Ramos (cell line): ENCODE results near the gene CFL1.

Source experiments
- in situ Hi-C: fragments of 300-500 bp; cut with MboI; formaldehyde crosslinking; loops from one replicate; pipeline ENCODE4 v1.14.3; 2022; ENCODE audit warnings: low sequenced_read_pairs; ENCODE audit not compliant: unreplicated experiment

CFL1 gene

GRCh38 chr11:65810046-65810868 lies 47.7 kb downstream of the CFL1 start:
- in situ Hi-C loops, result no loop called here

GRCh38 chr11:65809496-65809895 lies 48.5 kb downstream of the CFL1 start:
- in situ Hi-C loops, result no loop called here

GRCh38 chr11:65808744-65809341 lies 49.1 kb downstream of the CFL1 start:
- in situ Hi-C loops, result no loop called here

- in situ Hi-C loops, result no loop called here
Measured at GRCh38 chr11:65806979-65807378, 51.0 kb downstream of the CFL1 start.
